Mucosa of descending colon (tissue), 3 donors: Measurements from ENCODE around the gene TMEM151A. TPM values are rescaled to one million over a fixed set of nuclear protein-coding genes. Genes with fewer than 3 reads are reported as not detected.

ENCODE experiments used
- ATAC-seq: fragments of 200-7000 bp; cut with Tn5 transposase; one replicate; pipeline ENCODE4 v1.9.1; 2020; ENCODE audit warnings: mild to moderate bottlenecking, moderate library complexity
- DNase-seq, 3 donors: peaks; one replicate each; pipeline ENCODE4 v3.0.0-alpha.2; 2020
- H3K36me3 ChIP-seq: fragments of 200-600 bp; one replicate; pipeline ENCODE4 v1.8.0; 2021; ENCODE audit warnings: low read depth, mild to moderate bottlenecking
- H3K4me1 ChIP-seq: fragments of 200-600 bp; one replicate; pipeline ENCODE4 v1.8.0; 2021; ENCODE audit warnings: low read depth, mild to moderate bottlenecking
- H3K4me3 ChIP-seq: fragments of 200-600 bp; one replicate; pipeline ENCODE4 v1.8.0; 2021; ENCODE audit warnings: mild to moderate bottlenecking
- H3K9me3 ChIP-seq: fragments of 200-600 bp; one replicate; pipeline ENCODE4 v1.8.0; 2021; ENCODE audit warnings: mild to moderate bottlenecking
- CTCF ChIP-seq: fragments of 200-600 bp; IDR thresholded peaks from one replicate; pipeline ENCODE4 v1.8.0; 2022; ENCODE audit warnings: antibody characterized with exemption, mild to moderate bottlenecking
- intact Hi-C, 2 donors: fragments of 100-400 bp; cut with DNase I in 1 of 2; cut with micrococcal nuclease in 1 of 2; formaldehyde crosslinking; loops; one replicate each; pipeline versions ENCODE4 v1.11.0 to v1.11.1; 2022; cut with DNase I, micrococcal nuclease
- total RNA-seq, 3 donors: library from RNA; stranded (reverse); fragmentation: NEBNext Ultra II Directional in 2 of 3; extraction: Animal tissue kit (Norgen Biotek cat#: 25700) in 2 of 3; gene quantifications; one replicate each; pipeline versions ENCODE4 v1.2.1 to v1.2.4, GENCODE V29; 2021 to 2023
- donor health status: DM: no; HTN: no; CAD: no; lungs with moderate emphysema.
- donor health status: DM: no; HTN: no; CAD: no.
- donor health status: DM: no; HTN: yes; CAD: no.

The TMEM151A gene
- total RNA-seq, 3 donors from 2014 or later = 0.17 to 0.38 (median 0.27) TPM

DNA sequence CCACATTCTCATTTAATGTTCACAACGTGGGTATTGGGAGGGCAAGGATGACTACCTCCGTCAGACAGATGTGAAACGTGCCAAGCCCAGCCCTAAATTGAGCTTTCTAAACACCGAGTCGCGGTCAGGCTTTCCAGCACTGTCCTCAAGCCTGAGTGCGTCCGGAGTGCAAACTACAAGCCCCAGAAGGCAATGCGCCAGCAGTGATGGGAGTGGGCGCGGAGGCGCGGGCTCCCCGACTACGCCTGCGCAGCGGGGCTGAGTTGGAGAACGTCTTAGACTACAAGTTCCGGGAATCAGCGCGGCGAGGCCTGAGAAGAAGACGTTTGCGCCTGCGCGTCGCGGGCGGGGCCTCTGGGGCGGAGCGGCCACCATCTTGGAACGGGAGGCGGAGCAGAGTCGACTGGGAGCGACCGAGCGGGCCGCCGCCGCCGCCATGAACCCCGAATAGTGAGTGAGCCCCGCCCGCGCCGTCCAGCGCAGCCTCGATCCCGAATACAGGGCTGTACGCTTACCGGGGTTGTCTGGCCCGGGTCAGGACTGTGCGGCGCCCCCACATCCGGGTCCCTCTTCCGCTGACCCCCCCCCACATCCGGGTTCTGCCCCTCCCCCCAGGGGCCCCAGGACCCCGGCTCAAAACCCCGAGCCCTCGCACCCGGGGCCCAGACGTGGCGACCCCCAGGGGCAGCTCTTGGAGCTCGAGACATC is 23.3 kb upstream of the TMEM151A start, which contains the start of gene RAB1B:
RAB1B (plus strand) TSS at position 396 of the 708 bp plus-strand sequence; CDS start at position 437, 41 bp downstream.
- Histone ChIP-seq H3K4me1 (peaks cover 16% of the 10 kb centered on the region), H3K4me3 (peak within 1 kb of the TSS; percentile 88), H3K36me3 (peaks cover 3% of the 10 kb centered on the region), H3K9me3 (no peaks in the 10 kb centered on the region)
- ATAC-seq (peak; percentile 89), DNase-seq (peak; percentile 100)
- no peak for TF ChIP-seq CTCF
- intact Hi-C loops = no loop called here

DNA sequence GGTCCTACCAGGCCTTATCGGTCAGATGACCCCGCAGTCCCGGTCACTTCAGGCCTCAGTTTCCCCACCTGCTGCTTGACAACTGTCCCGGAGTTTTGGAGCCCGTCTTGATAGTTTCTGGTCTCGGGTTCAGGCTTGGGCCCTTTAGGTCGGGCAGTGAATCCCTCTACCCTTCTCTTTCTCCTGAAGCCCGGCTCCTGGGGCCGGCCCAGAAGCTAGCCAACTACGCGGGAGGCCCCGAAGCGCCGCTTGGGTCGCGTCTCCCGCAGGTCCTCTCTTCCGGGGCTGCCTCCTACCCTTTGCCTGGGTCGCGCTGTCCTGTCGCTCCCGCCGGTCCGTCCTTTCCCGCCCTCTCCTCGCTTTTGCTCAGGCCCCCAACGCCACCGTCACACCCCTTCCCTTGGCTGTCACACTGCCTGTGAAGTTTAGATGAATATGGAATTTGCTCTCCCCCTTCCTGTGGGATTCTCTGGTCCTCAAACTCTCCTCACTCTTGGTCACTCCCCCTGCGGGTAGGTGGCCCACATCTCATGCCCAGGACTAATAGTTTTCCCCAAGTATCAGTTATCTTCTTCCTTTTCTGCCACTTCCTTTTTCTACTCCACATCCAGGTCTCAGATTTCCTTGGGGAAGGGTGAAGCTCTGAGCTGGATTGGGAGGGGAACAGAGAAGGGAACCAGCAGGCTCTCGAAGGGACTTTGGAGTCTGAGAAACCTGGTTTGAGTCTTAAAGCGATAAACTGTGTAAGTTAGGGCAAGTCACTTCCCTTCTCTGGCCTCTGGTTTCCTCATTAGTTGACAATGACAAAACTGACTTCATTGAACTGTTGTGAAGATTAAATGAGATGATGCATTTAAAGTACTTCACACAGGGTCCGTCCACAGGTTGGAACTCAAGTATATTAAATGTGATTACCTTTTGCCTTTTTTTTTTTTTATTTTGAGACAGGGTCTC is 22.5 kb upstream of the TMEM151A start:
- Histone ChIP-seq H3K4me3 (peak overlapping the region; percentile 88), H3K36me3 (peaks cover 3% of the 10 kb centered on the region), H3K4me1 (peaks cover 16% of the 10 kb centered on the region), H3K9me3 (no peaks in the 10 kb centered on the region)
- no peak for TF ChIP-seq CTCF
- intact Hi-C loops = no loop called here
- ATAC-seq (no peak), DNase-seq (peak in 2 of 3 donors; percentile 59 to 70)

DNA sequence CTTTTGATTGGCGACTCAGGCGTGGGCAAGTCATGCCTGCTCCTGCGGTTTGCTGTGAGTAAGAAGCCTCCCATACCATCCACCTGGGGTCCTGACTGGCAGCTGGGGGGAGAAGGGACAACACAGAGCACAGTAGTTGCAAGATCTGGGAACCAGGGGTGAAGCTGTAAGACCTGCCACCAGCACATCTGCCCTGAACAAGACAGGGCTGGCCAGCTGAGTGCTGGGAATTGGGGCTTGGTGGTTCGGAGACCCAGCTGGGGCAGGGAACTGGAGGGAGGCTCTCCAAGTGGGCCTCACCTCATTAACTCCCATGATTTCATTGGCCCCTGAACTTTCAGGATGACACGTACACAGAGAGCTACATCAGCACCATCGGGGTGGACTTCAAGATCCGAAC is 19.9 kb upstream of the TMEM151A start:
- intact Hi-C loops = no loop called here
- H3K4me1 ChIP-seq = peaks cover 12% of the 10 kb centered on the region
- no peak for TF ChIP-seq CTCF
- DNase-seq (no peak), ATAC-seq (no peak)
- no peak overlapping the region for H3K4me3 ChIP-seq
- H3K36me3 ChIP-seq = peaks cover 3% of the 10 kb centered on the region
- H3K9me3 ChIP-seq = no peaks in the 10 kb centered on the region

- Histone ChIP-seq H3K4me3 (no peak overlapping the region), H3K9me3 (no peaks in the 10 kb centered on the region), H3K4me1 (peaks cover 10% of the 10 kb centered on the region), H3K36me3 (peaks cover 3% of the 10 kb centered on the region)
- TF ChIP-seq CTCF = no peak
- ATAC-seq (no peak), DNase-seq (no peak)
- intact Hi-C loops = no loop called here
These were observed 19.1 kb upstream of the TMEM151A start for GRCh38 chr11:66272596-66272995.

DNA sequence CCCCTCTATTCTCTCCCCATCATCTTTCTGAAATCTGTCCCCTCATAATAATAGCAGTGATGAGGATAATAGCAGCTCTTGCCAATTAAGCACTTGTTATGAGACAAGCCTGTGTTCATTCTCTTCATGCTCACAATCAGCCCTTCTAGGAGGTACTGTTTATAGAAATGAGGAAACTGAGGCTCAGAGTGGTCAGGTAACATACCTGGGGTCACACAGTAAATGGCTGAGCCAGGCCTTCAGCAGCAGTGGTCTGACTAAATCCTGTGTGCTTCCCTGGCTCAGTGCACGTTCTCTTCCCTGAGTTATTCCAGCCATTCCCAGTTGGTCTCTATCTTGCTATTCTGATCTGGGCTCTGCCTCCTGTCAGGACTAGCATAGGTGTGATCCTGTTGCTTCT is 17.5 kb upstream of the TMEM151A start:
- Histone ChIP-seq H3K4me3 (no peak overlapping the region), H3K36me3 (no peaks in the 10 kb centered on the region), H3K4me1 (peaks cover 12% of the 10 kb centered on the region), H3K9me3 (no peaks in the 10 kb centered on the region)
- ATAC-seq (no peak), DNase-seq (no peak)
- TF ChIP-seq CTCF = no peak
- intact Hi-C loops = no loop called here
